HG02943 (cell line): Measurements from ENCODE around the gene GAGE10.
"Not testable (repeated sequence)": the region's sequence is repeated elsewhere in the genome, so short reads cannot be mapped to it uniquely, and the experiment has no call there.

Experiments
- ATAC-seq: cut with Tn5 transposase; IDR thresholded peaks from one replicate; pipeline ENCODE4 v1.9.1; 2021; ENCODE audit warnings: mild to moderate bottlenecking, low read depth, moderate library complexity; ENCODE audit not compliant: unreplicated experiment

Gene GAGE10

DNA sequence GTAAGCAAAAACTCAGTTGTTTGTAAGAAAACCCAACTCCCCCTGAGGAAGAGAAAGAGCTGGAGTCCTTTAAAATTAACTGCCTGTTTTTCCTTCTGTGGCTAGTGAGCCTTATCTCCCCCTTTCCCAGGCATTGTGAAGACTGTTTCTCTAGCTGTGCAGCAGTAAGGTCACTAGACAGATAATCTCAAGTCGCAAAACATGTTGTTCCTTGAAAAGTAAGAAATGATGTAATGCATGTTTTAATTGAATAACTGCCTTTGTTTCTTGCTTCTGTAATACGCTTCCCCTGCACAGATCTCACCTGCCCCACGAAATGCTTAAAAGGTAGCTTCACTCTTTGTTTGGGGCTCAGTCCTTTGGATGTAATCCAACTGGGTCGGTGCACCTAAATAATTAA lies 12.6 kb downstream of the GAGE10 start:
- no peak for ATAC-seq

DNA sequence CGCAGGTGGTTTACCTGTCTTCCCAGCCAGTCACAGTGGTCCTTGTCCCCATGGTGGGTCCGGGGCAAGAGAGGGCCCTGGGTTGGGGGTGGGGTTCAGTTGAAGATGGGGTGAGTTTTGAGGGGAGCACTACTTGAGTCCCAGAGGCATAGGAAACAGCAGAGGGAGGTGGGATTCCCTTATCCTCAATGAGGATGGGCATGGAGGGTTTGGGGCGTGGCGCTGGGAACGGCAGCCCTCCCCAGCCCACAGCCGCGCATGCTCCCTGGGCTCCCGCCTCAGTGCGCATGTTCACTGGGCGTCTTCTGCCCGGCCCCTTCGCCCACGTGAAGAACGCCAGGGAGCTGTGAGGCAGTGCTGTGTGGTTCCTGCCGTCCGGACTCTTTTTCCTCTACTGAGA lies 18.3 kb downstream of the GAGE10 start, which contains the start of gene GAGE12J:
Gene GAGE12J, plus strand, starts transcription at position 301 of the 400 bp plus-strand sequence. CDS start 1,157 bp downstream, outside the sequence.
- not testable (repeated sequence) for ATAC-seq

DNA sequence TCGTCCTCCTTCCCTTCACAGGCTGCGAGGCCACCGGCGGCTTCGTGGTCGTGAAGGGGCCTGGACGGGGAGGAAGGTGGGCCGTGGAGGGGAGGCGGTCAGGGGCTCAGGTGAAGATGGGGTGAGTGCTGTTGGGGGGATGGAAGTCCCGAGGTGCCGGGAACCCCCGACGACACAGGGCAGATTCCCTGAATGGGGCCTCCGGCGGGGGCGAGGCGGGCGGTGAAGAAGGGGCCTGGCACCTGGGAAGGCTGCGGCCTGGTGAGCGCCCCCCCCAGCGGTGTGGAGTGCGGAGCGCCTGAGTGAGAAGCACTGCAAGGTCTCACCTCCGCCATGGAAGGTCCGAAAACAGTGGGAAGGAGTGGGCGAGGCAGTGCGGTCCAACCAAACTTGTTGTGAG lies 18.8 kb downstream of the GAGE10 start:
- ATAC-seq, result not testable (repeated sequence)

DNA sequence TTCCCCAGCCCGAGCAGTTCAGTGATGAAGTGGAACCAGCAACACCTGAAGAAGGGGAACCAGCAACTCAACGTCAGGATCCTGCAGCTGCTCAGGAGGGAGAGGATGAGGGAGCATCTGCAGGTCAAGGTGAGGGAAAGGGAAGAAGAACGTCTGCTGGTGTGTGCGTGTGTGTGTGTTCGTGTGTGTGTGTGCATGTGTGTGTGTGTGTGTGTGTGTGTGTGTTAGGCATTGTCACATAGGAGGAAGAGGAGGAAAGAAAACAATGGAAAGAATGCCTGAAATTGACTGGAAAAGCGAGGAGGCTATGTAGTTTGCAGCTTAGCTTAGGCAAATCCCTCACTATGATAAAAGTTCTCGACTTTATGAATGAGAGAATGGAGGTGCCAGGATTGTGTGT lies 20.3 kb downstream of the GAGE10 start:
- ATAC-seq, result not testable (repeated sequence)

DNA sequence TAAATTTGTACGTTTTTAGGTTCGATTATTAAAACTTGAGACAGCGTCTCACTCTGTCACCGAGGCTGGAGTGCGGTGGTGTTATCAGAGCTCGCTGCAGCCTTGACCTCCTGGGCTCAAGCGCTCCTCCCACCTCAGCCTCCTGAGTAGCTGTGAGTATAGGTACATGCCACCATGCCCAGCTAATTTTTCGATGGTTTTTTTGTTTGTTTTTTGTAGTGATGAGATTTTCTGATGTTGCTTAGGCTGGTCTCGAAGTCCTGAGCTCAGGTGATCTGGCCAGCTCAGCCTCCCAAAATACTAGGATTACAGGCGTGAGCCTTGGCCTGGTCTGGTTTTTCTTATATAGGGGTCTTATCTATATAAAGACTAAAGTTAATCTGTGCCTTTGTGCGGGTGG lies 27.0 kb downstream of the GAGE10 start:
- not testable (repeated sequence) for ATAC-seq

DNA sequence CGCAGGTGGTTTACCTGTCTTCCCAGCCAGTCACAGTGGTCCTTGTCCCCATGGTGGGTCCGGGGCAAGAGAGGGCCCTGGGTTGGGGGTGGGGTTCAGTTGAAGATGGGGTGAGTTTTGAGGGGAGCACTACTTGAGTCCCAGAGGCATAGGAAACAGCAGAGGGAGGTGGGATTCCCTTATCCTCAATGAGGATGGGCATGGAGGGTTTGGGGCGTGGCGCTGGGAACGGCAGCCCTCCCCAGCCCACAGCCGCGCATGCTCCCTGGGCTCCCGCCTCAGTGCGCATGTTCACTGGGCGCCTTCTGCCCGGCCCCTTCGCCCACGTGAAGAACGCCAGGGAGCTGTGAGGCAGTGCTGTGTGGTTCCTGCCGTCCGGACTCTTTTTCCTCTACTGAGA lies 27.8 kb downstream of the GAGE10 start, which contains the start of gene GAGE13:
Gene GAGE13, plus strand, starts transcription at position 301 of the 400 bp plus-strand sequence. CDS start 1,156 bp downstream, outside the sequence.
- ATAC-seq, result not testable (repeated sequence)

DNA sequence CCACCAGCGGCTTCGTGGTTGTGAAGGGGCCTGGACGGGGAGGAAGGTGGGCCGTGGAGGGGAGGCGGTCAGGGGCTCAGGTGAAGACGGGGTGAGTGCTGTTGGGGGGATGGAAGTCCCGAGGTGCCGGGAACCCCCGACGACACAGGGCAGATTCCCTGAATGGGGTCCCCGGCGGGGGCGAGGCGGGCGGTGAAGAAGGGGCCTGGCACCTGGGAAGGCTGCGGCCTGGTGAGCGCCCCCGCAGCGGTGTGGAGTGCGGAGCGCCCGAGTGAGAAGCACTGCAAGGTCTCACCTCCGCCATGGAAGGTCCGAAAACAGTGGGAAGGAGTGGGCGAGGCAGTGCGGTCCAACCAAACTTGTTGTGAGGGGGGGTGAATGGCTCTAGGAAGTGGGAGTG lies 28.4 kb downstream of the GAGE10 start:
- ATAC-seq, result not testable (repeated sequence)

DNA sequence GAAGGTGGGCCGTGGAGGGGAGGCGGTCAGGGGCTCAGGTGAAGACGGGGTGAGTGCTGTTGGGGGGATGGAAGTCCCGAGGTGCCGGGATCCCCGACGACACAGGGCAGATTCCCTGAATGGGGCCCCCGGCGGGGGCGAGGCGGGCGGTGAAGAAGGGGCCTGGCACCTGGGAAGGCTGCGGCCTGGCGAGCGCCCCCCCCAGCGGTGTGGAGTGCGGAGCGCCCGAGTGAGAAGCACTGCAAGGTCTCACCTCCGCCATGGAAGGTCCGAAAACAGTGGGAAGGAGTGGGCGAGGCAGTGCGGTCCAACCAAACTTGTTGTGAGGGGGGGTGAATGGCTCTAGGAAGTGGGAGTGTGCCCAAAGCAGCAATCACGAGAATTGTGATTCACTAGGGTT lies 38.0 kb downstream of the GAGE10 start:
- ATAC-seq, result not testable (repeated sequence)

DNA sequence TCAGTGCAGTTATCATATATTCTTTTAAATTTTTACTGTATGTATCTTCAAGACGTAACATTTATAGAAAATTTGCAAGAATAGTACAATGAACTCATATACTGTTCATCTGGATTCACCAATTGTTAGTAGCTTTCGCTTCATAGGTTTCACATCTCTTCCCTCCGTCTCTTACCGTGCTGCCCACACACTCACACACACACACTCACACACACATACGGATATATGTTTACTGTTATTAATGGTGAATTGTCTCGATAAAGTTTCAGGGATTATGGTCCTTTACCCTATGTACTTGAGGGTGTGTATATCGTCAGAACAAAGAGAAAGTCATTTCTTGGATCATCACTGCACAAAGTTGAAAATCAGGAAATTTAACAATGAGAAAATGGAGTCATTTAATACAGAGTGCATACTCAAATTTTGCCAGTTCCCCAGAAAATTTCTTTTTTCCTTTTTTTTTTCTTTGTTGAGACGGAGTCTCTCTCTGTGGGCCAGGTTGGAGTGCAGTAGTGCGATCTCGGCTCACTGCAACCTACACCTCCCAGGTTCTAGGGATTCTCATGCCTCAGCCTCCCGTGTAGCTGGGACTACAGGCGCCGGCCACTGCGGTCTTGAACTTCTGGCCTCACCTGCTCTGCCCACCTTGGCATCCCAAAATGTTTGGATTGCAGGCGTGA lies 41.2 kb downstream of the GAGE10 start:
- ATAC-seq, result not testable (repeated sequence)

DNA sequence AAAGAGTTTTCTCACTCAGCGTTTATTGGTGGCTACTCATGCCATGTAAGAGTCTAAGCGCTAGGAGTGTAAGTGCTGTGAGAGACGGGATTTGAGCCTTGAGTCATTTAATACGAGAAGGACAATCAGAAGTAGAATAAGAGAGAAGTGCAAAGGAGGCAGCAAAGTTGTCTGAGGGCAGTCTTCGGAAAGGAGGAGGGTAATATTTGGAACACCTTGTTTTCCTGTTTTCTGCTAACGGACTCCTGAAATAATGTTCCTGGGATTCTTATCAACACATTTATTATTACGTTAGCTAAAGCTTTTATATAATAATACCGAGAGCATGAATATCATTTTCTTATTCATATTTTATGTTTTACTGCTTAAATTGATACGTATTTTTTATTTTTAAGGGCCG lies 42.0 kb downstream of the GAGE10 start:
- ATAC-seq, result not testable (repeated sequence)

DNA sequence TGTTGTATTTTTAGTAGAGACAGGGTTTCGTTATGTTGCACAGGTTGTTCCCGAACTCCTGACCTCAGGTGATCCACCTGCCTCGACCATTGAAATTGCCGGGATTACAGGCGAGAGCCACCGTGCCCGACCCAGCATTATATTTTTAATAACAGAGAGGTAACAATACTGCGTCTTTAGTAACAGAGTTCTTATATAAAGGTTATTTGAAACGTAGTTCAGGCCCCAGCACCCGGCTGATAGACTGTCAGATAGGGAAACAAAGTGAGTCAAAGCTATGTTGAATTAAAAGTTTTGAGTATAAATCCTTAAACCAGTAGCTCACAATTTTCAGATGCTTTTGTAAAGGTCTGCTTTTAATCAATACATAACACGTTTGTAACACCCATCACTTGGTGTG lies 42.7 kb downstream of the GAGE10 start:
- not testable (repeated sequence) for ATAC-seq
